ENCODE data around the gene CNPY4.
"Not testable (repeated sequence)": the region's sequence is repeated elsewhere in the genome, so short reads cannot be mapped to it uniquely, and the experiment has no call there.

Gene CNPY4

DNA sequence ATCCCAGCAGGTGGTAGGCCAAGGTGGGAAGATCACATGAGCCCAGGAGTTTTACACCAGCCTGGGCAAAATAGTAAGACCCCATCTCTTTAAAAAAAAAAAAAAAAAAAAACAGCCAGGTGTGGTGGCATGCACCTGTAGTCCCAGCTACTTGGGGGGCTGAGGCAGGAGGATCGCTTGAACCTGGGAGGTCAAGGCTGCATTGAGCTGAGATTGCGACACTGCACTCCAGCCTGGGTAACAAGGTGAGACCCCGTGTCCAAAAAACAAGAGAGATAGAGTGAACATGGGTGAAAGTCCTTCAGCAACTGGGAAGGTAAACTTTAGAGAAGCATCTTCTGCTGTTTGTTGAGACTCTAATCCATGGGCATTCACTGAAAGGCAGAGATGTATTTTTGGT lies 23.0 kb downstream of the CNPY4 start:
- DNase-seq (ENCODE audit: extremely low read depth, low read depth), result no peak

GRCh38 chr7:100146350-100146749 lies 26.9 kb downstream of the CNPY4 start:
- DNase-seq (ENCODE audit: extremely low read depth, low read depth), result not testable (repeated sequence)

More for the DNA sequence above, 23.0 kb downstream of the CNPY4 start:
- TF ChIP-seq, protein P1, sequence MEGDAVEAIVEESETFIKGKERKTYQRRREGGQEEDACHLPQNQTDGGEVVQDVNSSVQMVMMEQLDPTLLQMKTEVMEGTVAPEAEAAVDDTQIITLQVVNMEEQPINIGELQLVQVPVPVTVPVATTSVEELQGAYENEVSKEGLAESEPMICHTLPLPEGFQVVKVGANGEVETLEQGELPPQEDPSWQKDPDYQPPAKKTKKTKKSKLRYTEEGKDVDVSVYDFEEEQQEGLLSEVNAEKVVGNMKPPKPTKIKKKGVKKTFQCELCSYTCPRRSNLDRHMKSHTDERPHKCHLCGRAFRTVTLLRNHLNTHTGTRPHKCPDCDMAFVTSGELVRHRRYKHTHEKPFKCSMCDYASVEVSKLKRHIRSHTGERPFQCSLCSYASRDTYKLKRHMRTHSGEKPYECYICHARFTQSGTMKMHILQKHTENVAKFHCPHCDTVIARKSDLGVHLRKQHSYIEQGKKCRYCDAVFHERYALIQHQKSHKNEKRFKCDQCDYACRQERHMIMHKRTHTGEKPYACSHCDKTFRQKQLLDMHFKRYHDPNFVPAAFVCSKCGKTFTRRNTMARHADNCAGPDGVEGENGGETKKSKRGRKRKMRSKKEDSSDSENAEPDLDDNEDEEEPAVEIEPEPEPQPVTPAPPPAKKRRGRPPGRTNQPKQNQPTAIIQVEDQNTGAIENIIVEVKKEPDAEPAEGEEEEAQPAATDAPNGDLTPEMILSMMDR (IDR thresholded peaks at IDR 0.05; ENCODE audit: low read depth, low read length), result no peak

- TF ChIP-seq, protein P1 (IDR thresholded peaks at IDR 0.05; ENCODE audit: low read depth, low read length), result no peak
- DNase-seq (ENCODE audit: extremely low read depth, low read depth), result no peak
These were observed 27.8 kb downstream of the CNPY4 start for GRCh38 chr7:100147278-100147677.

GRCh38 chr7:100148225-100148558 lies 28.8 kb downstream of the CNPY4 start:
- TF ChIP-seq, protein P1 (IDR thresholded peaks at IDR 0.05; ENCODE audit: low read depth, low read length), result no peak
- DNase-seq (ENCODE audit: extremely low read depth, low read depth), result no peak

- TF ChIP-seq, protein P1 (IDR thresholded peaks at IDR 0.05; ENCODE audit: low read depth, low read length), result no peak
- peak; percentile 98 for DNase-seq (ENCODE audit: extremely low read depth, low read depth)
These were observed 29.3 kb downstream of the CNPY4 start, which contains the start of gene LAMTOR4 for GRCh38 chr7:100148559-100149328. Gene LAMTOR4, plus strand, starts transcription at chr7:100148918. Its CDS starts 55 bp downstream, at chr7:100148973.

DNA sequence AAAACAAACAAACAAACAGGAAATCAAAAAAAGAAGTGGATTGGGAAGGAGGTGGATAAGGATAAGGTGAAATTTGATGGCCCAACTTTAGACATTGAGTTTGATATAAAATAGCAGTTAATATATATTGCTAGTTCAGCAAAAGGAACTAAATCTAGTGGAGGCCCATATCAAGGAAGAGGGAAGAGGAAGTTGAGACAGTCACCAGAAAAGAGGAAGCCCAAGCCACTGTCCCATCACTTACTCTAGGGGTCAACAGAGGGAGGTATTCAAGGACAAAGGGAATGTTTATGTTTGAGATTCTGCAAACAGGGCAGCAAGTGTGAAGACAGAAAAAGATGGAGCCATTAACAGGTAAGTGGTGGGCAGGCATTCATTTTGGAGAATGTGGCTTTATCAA lies 33.0 kb downstream of the CNPY4 start:
- TF ChIP-seq, protein P1 (IDR thresholded peaks at IDR 0.05; ENCODE audit: low read depth, low read length), result no peak
- no peak for DNase-seq (ENCODE audit: extremely low read depth, low read depth)

DNA sequence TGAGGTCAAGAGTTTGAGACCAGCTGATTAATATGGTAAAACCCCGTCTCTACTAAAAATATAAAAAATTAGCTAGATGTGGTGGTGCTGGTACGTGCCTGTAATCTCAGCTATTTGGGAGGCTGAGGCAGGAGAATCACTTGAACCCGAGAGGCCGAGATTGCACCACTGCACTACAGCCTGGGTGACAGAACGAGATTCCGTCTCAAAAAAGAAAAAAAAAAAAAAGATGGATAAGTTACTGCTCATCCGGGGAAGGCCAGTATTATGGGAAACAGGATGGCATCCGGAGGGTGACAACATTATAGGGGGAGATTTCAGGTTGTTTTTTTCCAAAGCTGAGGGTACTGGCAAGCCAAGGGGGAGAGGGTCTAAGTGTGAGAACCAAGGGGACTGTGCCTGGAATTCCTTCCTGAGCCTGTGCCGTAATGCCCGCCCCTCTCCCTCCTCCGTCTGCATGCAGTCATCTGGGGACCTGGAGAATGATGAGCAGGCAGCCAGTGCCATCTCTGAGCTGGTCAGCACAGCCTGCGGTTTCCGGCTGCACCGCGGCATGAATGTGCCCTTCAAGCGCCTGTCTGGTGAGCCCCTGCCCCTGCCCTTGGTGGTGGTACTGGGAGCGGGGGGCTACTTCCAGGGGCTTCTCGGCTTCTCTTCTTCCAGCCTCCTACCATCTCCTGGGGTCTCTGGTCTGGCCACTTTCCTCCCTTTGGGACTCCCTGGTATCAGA lies 33.7 kb downstream of the CNPY4 start:
- DNase-seq (ENCODE audit: extremely low read depth, low read depth), result no peak

More for the DNA sequence above, 33.7 kb downstream of the CNPY4 start:
- TF ChIP-seq, protein P1 (IDR thresholded peaks at IDR 0.05; ENCODE audit: low read depth, low read length), result no peak

Measured in AG09319 (cell line).